ENCODE data around the gene PVALB.

DNA sequence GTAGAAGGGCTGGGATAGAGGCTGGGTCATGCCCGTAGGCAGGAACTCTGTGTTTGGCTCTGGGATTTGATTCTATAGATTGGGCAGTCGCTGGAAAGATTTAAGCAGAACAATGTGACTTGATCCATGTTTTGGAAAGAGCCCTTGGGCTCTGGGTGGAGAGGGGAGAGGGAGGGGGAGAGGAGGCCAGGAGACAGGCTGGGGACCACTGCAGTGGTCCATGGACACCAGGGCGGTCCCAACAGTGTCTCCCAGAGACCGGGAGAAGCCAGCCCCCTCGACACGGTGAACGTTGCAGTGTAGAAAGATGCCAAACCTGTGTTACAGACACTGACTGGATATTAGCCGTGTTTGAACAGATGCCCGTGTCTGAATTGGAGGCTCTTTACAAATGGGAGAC is 19.5 kb downstream of the PVALB start:
- TF ChIP-seq, protein P1, sequence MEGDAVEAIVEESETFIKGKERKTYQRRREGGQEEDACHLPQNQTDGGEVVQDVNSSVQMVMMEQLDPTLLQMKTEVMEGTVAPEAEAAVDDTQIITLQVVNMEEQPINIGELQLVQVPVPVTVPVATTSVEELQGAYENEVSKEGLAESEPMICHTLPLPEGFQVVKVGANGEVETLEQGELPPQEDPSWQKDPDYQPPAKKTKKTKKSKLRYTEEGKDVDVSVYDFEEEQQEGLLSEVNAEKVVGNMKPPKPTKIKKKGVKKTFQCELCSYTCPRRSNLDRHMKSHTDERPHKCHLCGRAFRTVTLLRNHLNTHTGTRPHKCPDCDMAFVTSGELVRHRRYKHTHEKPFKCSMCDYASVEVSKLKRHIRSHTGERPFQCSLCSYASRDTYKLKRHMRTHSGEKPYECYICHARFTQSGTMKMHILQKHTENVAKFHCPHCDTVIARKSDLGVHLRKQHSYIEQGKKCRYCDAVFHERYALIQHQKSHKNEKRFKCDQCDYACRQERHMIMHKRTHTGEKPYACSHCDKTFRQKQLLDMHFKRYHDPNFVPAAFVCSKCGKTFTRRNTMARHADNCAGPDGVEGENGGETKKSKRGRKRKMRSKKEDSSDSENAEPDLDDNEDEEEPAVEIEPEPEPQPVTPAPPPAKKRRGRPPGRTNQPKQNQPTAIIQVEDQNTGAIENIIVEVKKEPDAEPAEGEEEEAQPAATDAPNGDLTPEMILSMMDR (IDR thresholded peaks at IDR 0.05) = no peak
- TF ChIP-seq, protein P2, sequence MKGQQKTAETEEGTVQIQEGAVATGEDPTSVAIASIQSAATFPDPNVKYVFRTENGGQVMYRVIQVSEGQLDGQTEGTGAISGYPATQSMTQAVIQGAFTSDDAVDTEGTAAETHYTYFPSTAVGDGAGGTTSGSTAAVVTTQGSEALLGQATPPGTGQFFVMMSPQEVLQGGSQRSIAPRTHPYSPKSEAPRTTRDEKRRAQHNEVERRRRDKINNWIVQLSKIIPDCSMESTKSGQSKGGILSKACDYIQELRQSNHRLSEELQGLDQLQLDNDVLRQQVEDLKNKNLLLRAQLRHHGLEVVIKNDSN (IDR thresholded peaks at IDR 0.05; ENCODE audit: borderline replicate concordance, low read depth) = no peak
- no peak for TF ChIP-seq EP300 (IDR thresholded peaks at IDR 0.05; ENCODE audit: borderline replicate concordance in 1 of 2, low read depth in 1 of 2, low read length in 1 of 2)
- TF ChIP-seq MXI1 (IDR thresholded peaks at IDR 0.05; ENCODE audit: low read depth, low read length) = no peak
- TF ChIP-seq RFX5 (IDR thresholded peaks at IDR 0.05; ENCODE audit: low read length) = no peak
- TF ChIP-seq POLR2AphosphoS5 (IDR thresholded peaks at IDR 0.05; ENCODE audit: low read depth, low read length) = no peak
- no peak for TF ChIP-seq YY1 (IDR thresholded peaks at IDR 0.05; ENCODE audit: low read depth)
- no peak for TF ChIP-seq RAD21 (IDR thresholded peaks at IDR 0.05; ENCODE audit: low read length)
- no peak for TF ChIP-seq TCF12 (IDR thresholded peaks at IDR 0.05)
- TF ChIP-seq, protein P3, sequence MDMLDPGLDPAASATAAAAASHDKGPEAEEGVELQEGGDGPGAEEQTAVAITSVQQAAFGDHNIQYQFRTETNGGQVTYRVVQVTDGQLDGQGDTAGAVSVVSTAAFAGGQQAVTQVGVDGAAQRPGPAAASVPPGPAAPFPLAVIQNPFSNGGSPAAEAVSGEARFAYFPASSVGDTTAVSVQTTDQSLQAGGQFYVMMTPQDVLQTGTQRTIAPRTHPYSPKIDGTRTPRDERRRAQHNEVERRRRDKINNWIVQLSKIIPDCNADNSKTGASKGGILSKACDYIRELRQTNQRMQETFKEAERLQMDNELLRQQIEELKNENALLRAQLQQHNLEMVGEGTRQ (IDR thresholded peaks at IDR 0.05; ENCODE audit: borderline replicate concordance, low read depth, low read length) = no peak
- TF ChIP-seq, protein P4, sequence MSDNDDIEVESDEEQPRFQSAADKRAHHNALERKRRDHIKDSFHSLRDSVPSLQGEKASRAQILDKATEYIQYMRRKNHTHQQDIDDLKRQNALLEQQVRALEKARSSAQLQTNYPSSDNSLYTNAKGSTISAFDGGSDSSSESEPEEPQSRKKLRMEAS (IDR thresholded peaks at IDR 0.05; ENCODE audit: low read depth) = no peak
- TF ChIP-seq ELF1 (IDR thresholded peaks at IDR 0.05) = no peak

All from SK-N-SH (cell line).